ENCODE measurements around the gene KRTAP12-4.

- TF ChIP-seq CTCF (IDR thresholded peaks at IDR 0.05) (no peak), POLR2A (IDR thresholded peaks at IDR 0.05) (no peak), EP300 (IDR thresholded peaks at IDR 0.05) (no peak)
These were observed 47.1 kb upstream of the KRTAP12-4 start for GRCh38 chr21:44701541-44701940.
